Non-pigmented ciliary epithelial cell (primary cell): ENCODE data around the gene GGT7.
"Not testable (repeated sequence)": the region's sequence is repeated elsewhere in the genome, so short reads cannot be mapped to it uniquely, and the experiment has no call there.

Experiments used
- DNase-seq: peaks from one replicate; pipeline ENCODE4 v3.0.0-alpha.2; 2010; ENCODE audit warnings: low read depth

The GGT7 gene

GRCh38 chr20:34881689-34882088, 9.0 kb upstream of the GGT7 start:
- DNase-seq = no peak

- DNase-seq = not testable (repeated sequence)
Observed at GRCh38 chr20:34880971-34881370, 8.3 kb upstream of the GGT7 start.

GRCh38 chr20:34880215-34880850, 7.7 kb upstream of the GGT7 start:
- DNase-seq = no peak

- no peak for DNase-seq
Observed at GRCh38 chr20:34876406-34877282, 4.0 kb upstream of the GGT7 start, which contains the start of gene ACSS2. Gene ACSS2 (plus strand): TSS chr20:34876612. CDS start chr20:34876646, 34 bp downstream.

- DNase-seq = peak; percentile 97
Observed at GRCh38 chr20:34875642-34876405, 3.2 kb upstream of the GGT7 start.

GRCh38 chr20:34874094-34874654, 1.5 kb upstream of the GGT7 start:
- peak; percentile 76 for DNase-seq

- DNase-seq = no peak
Observed at GRCh38 chr20:34873583-34874093, 982 bp upstream of the GGT7 start.

- DNase-seq = no peak
Observed at GRCh38 chr20:34871966-34872621, 562 bp downstream of the GGT7 start.

GRCh38 chr20:34871320-34871926, 1.2 kb downstream of the GGT7 start:
- no peak for DNase-seq

- DNase-seq = no peak
Observed at GRCh38 chr20:34864216-34864615, 8.4 kb downstream of the GGT7 start.

GRCh38 chr20:34863421-34863965, 9.2 kb downstream of the GGT7 start:
- DNase-seq = no peak

- DNase-seq = no peak
Observed at GRCh38 chr20:34862724-34863123, 9.9 kb downstream of the GGT7 start.

- no peak for DNase-seq
Observed at GRCh38 chr20:34861386-34862084, 11.1 kb downstream of the GGT7 start.

GRCh38 chr20:34859826-34860545, 12.7 kb downstream of the GGT7 start:
- no peak for DNase-seq

- no peak for DNase-seq
Observed at GRCh38 chr20:34859367-34859766, 13.3 kb downstream of the GGT7 start.

- no peak for DNase-seq
Observed at GRCh38 chr20:34852298-34852697, 20.4 kb downstream of the GGT7 start.

- no peak for DNase-seq
Observed at GRCh38 chr20:34850969-34851368, 21.7 kb downstream of the GGT7 start.

- no peak for DNase-seq
Observed at GRCh38 chr20:34849778-34850177, 22.9 kb downstream of the GGT7 start.

- DNase-seq = no peak
Observed at GRCh38 chr20:34848597-34848996, 24.1 kb downstream of the GGT7 start.
